Astrocyte (in vitro differentiated cells and primary cell): ENCODE data around the gene RASGRP1.

Experiments used
- CTCF ChIP-seq: IDR thresholded peaks from 2 replicates; pipeline ENCODE4 v1.5.1; 2011; ENCODE audit warnings: low read depth, mild to moderate bottlenecking, inconsistent platforms, low read length, moderate library complexity; ENCODE audit not compliant: insufficient read depth
- EZH2 ChIP-seq: IDR thresholded peaks from 2 replicates; pipeline ENCODE4 v1.6.1; 2012; ENCODE audit warnings: mild to moderate bottlenecking, low read length, inconsistent platforms; ENCODE audit not compliant: insufficient read depth

- no peak for TF ChIP-seq CTCF
- no peak for TF ChIP-seq EZH2
Measured at GRCh38 chr15:38458646-38459045, 106.0 kb downstream of the RASGRP1 start.
